Inflammatory macrophage (primary cell): Measurements from ENCODE around the gene KRTAP2-2.
"Not testable (repeated sequence)": the region's sequence is repeated elsewhere in the genome, so short reads cannot be mapped to it uniquely, and the experiment has no call there.

Experiments
- DNase-seq, 2 donors: peaks; one replicate each; pipeline ENCODE4 v3.0.0-alpha.2; 2020 to 2022
- total RNA-seq, 18 experiments: gene quantifications; one replicate each; lab custom pipeline; 2026; ENCODE audit warnings: mixed read lengths in 6 of 18, inconsistent platforms in 2 of 18; lab: John Stamatoyannopoulos, UW

Gene KRTAP2-2
- 0 to 0.06 (median 0) reads per million in 18 experiments for total RNA-seq

GRCh38 chr17:41055130-41055529 is at the start of gene KRTAP2-2:
TSS of gene KRTAP2-2 (minus strand) at chr17:41055230. CDS start at chr17:41055211, 19 bp downstream.
- not testable (repeated sequence) for DNase-seq

GRCh38 chr17:41104386-41105038 is 49.5 kb upstream of the KRTAP2-2 start:
- DNase-seq, result not testable (repeated sequence)

GRCh38 chr17:41103896-41104295 is 48.9 kb upstream of the KRTAP2-2 start:
- no peak for DNase-seq

- no peak for DNase-seq
Measured at GRCh38 chr17:41101586-41102259, 46.7 kb upstream of the KRTAP2-2 start, which contains the start of gene KRTAP4-16. TSS of gene KRTAP4-16 (minus strand) at chr17:41102209. CDS start at chr17:41102209, 0 bp downstream.

GRCh38 chr17:41099682-41100480 is 44.9 kb upstream of the KRTAP2-2 start:
- DNase-seq, result not testable (repeated sequence)

GRCh38 chr17:41098481-41098880 is 43.5 kb upstream of the KRTAP2-2 start:
- DNase-seq, result no peak

GRCh38 chr17:41098042-41098441 is 43.0 kb upstream of the KRTAP2-2 start, which contains the start of gene KRTAP4-8:
TSS of gene KRTAP4-8 (minus strand) at chr17:41098142. CDS start at chr17:41098084, 58 bp downstream.
- DNase-seq, result no peak

GRCh38 chr17:41096055-41096454 is 41.0 kb upstream of the KRTAP2-2 start:
- DNase-seq, result no peak

GRCh38 chr17:41088760-41089352 is 33.8 kb upstream of the KRTAP2-2 start:
- DNase-seq, result not testable (repeated sequence)

- not testable (repeated sequence) for DNase-seq
Measured at GRCh38 chr17:41084100-41084856, 29.2 kb upstream of the KRTAP2-2 start, which contains the start of gene KRTAP4-7. TSS of gene KRTAP4-7 (plus strand) at chr17:41084150. CDS start at chr17:41084207, 57 bp downstream.

- DNase-seq, result not testable (repeated sequence)
Measured at GRCh38 chr17:41083427-41083826, 28.4 kb upstream of the KRTAP2-2 start.

GRCh38 chr17:41082626-41083025 is 27.6 kb upstream of the KRTAP2-2 start:
- no peak for DNase-seq

- DNase-seq, result no peak
Measured at GRCh38 chr17:41076788-41077187, 21.8 kb upstream of the KRTAP2-2 start.

GRCh38 chr17:41073676-41074075 is 18.6 kb upstream of the KRTAP2-2 start:
- DNase-seq, result no peak

GRCh38 chr17:41071606-41072360 is 16.8 kb upstream of the KRTAP2-2 start:
- DNase-seq, result no peak

- DNase-seq, result peak in 1 of 2 donors; percentile 22
Measured at GRCh38 chr17:41069031-41069430, 14.0 kb upstream of the KRTAP2-2 start.

GRCh38 chr17:41067281-41067680 is 12.3 kb upstream of the KRTAP2-2 start:
- DNase-seq, result no peak

GRCh38 chr17:41065829-41066624 is 11.0 kb upstream of the KRTAP2-2 start, which contains the start of gene KRTAP2-4:
TSS of gene KRTAP2-4 (minus strand) at chr17:41065879. CDS start at chr17:41065845, 34 bp downstream.
- DNase-seq, result peak in 1 of 2 donors; percentile 11

GRCh38 chr17:41065016-41065689 is 10.1 kb upstream of the KRTAP2-2 start:
- DNase-seq, result not testable (repeated sequence)
